Hepatocyte (in vitro differentiated cells): ENCODE results near the gene SLX4IP. TPM values are rescaled to one million over a fixed set of nuclear protein-coding genes. Genes with fewer than 3 reads are reported as not detected.

Experiments used
- DNase-seq: peaks from one replicate; pipeline ENCODE4 v3.0.0-alpha.2; 2016; ENCODE audit warnings: low spot score
- H2AFZ ChIP-seq: fragments of 200-600 bp; sonication (generic); 2 replicates; pipeline ENCODE4 v1.6.0; 2016; ENCODE audit warnings: antibody characterized with exemption, mild to moderate bottlenecking
- H3K27ac ChIP-seq: fragments of 200-600 bp; sonication (generic); 2 replicates; pipeline ENCODE4 v1.5.1; 2016; ENCODE audit warnings: mild to moderate bottlenecking
- H3K27me3 ChIP-seq: fragments of 200-600 bp; sonication (generic); 2 replicates; pipeline ENCODE4 v1.6.1; 2016
- H3K36me3 ChIP-seq: fragments of 200-600 bp; sonication (generic); replicated peaks from 2 replicates; pipeline ENCODE4 v1.5.1; 2016; ENCODE audit warnings: low read depth; ENCODE audit not compliant: insufficient read depth
- H3K4me1 ChIP-seq: fragments of 200-600 bp; sonication (generic); 2 replicates; pipeline ENCODE4 v1.5.1; 2016; ENCODE audit warnings: mild to moderate bottlenecking, moderate library complexity; ENCODE audit not compliant: insufficient read depth
- H3K4me2 ChIP-seq: fragments of 200-600 bp; sonication (generic); 2 replicates; pipeline ENCODE4 v1.6.0; 2016
- H3K4me3 ChIP-seq: fragments of 200-600 bp; sonication (generic); 2 replicates; pipeline ENCODE4 v1.5.1; 2016; ENCODE audit warnings: mild to moderate bottlenecking
- H3K79me2 ChIP-seq: fragments of 200-600 bp; sonication (generic); 2 replicates; pipeline ENCODE4 v1.6.0; 2017; ENCODE audit warnings: mild to moderate bottlenecking
- H3K9me2 ChIP-seq: fragments of 200-600 bp; sonication (generic); replicated peaks from 2 replicates; pipeline ENCODE4 v1.6.0; 2017; ENCODE audit warnings: mild to moderate bottlenecking; ENCODE audit not compliant: insufficient read depth
- H3K9me3 ChIP-seq: fragments of 200-600 bp; sonication (generic); 2 replicates; pipeline ENCODE4 v1.5.1; 2016; ENCODE audit warnings: low read depth, mild to moderate bottlenecking
- H4K20me1 ChIP-seq: fragments of 200-600 bp; sonication (generic); 2 replicates; pipeline ENCODE4 v1.6.0; 2016; ENCODE audit warnings: mild to moderate bottlenecking; ENCODE audit not compliant: insufficient read depth, poor library complexity, severe bottlenecking
- EZH2 ChIP-seq: fragments of 200-600 bp; sonication (generic); IDR thresholded peaks from 2 replicates; pipeline ENCODE4 v1.6.1; 2016; ENCODE audit warnings: antibody characterized with exemption, mild to moderate bottlenecking, borderline replicate concordance
- EZH2phosphoT487 ChIP-seq: fragments of 200-600 bp; sonication (generic); IDR thresholded peaks from one replicate; pipeline ENCODE4 v1.6.1; 2018; ENCODE audit warnings: antibody characterized with exemption, mild to moderate bottlenecking, low read depth, moderate library complexity; ENCODE audit not compliant: unreplicated experiment, severe bottlenecking
- WGBS: methylation state at CpG from one replicate; pipeline ENCODE4 v1.1.6; 2016; ENCODE audit warnings: low lambda C conversion rate; ENCODE audit errors: missing lambda C conversion rate; 5-methylcytosine and 5-hydroxymethylcytosine counted together
- polyA plus RNA-seq: library from polyadenylated mRNA; unstranded; fragments of >200 nt; fragmentation: Nextera tagmentation; extraction: Ambion mirVana; gene quantifications from 2 replicates; pipeline ENCODE4 v1.2.1, GENCODE V29; 2016
- total RNA-seq: library from RNA; depleted of rRNA; stranded (reverse); fragments of >200 nt; gene quantifications from 2 replicates; pipeline ENCODE4 v1.2.3, GENCODE V29; 2014
- TF ChIP-seq, protein P1 (sequence below): fragments of 200-600 bp; sonication (generic); IDR thresholded peaks from 2 replicates; pipeline ENCODE4 v1.5.1; 2016; ENCODE audit warnings: antibody characterized with exemption, mild to moderate bottlenecking; ENCODE audit not compliant: poor library complexity

SLX4IP gene
- total and polyA plus RNA-seq, 2 experiments from 2014 or later: 2.9 to 5.7 TPM

DNA sequence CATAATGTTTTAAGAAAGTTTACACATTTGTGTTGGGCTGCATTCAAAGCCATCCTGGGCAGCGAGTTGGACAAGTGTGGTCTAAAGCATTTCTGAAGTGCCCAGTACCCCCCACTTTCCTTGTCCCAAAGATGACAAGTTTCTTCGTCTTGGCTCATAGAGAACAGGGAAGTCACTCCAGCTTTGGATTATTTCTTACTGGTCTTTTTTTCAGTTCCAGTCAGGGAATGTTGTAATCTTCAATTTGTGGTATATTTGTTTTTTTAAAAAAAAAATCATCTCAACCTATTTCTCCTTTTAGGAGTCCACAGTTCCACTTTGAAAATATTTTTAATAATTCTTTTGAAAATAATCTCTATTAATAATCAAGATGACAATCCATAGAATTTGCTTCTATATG, 34.0 kb downstream of the SLX4IP start:
- Histone ChIP-seq H3K4me1 (peaks cover 7% of the 10 kb centered on the region), H3K27ac (no peak overlapping the region), H3K9me2 (no peaks in the 10 kb centered on the region), H4K20me1 (no peaks in the 10 kb centered on the region), H3K79me2 (no peaks in the 10 kb centered on the region), H3K36me3 (no peaks in the 10 kb centered on the region), H2AFZ (no peak overlapping the region), H3K4me3 (no peak overlapping the region), H3K9me3 (no peaks in the 10 kb centered on the region), H3K27me3 (no peaks in the 10 kb centered on the region), H3K4me2 (no peak overlapping the region)
- WGBS: 81% methylated on average over 2 of the region's 2 CpGs
- no peak for DNase-seq
- TF ChIP-seq, protein P1, sequence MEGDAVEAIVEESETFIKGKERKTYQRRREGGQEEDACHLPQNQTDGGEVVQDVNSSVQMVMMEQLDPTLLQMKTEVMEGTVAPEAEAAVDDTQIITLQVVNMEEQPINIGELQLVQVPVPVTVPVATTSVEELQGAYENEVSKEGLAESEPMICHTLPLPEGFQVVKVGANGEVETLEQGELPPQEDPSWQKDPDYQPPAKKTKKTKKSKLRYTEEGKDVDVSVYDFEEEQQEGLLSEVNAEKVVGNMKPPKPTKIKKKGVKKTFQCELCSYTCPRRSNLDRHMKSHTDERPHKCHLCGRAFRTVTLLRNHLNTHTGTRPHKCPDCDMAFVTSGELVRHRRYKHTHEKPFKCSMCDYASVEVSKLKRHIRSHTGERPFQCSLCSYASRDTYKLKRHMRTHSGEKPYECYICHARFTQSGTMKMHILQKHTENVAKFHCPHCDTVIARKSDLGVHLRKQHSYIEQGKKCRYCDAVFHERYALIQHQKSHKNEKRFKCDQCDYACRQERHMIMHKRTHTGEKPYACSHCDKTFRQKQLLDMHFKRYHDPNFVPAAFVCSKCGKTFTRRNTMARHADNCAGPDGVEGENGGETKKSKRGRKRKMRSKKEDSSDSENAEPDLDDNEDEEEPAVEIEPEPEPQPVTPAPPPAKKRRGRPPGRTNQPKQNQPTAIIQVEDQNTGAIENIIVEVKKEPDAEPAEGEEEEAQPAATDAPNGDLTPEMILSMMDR: no peak
- TF ChIP-seq EZH2 (no peak), EZH2phosphoT487 (no peak)

GRCh38 chr20:10469599-10469998, 34.5 kb downstream of the SLX4IP start:
- Histone ChIP-seq H3K36me3 (no peaks in the 10 kb centered on the region), H3K4me1 (peaks cover 7% of the 10 kb centered on the region), H3K4me3 (no peak overlapping the region), H3K4me2 (no peak overlapping the region), H3K27me3 (no peaks in the 10 kb centered on the region), H3K79me2 (no peaks in the 10 kb centered on the region), H4K20me1 (no peaks in the 10 kb centered on the region), H2AFZ (no peak overlapping the region), H3K27ac (no peak overlapping the region), H3K9me2 (no peaks in the 10 kb centered on the region), H3K9me3 (no peaks in the 10 kb centered on the region)
- peak; percentile 84 for DNase-seq
- TF ChIP-seq, protein P1: peak; percentile 78
- no peak for TF ChIP-seq EZH2phosphoT487
- WGBS: 35% methylated on average over 7 of the region's 7 CpGs

DNA sequence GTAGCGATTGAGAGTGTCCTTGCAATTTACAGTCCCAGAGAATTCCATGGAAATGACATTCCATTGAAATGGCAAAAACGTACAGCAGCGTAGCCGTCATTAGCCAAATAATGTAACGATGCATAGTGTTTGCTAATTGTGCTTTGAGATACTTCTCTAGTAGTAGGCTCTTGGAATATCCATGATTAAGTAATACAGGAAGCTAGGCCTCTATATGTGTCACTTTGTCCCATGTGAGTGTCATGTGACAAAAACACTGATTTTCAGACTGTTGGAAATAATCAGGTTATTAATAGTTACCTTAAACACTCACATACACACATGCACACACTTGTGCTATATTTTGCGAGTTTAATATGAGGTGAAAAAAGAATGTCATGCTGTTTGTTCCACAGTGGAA, 35.2 kb downstream of the SLX4IP start:
- no peak overlapping the region for H3K4me2 ChIP-seq
- 94% methylated on average over 6 of the region's 6 CpGs for WGBS
- no peak overlapping the region for H2AFZ ChIP-seq
- no peaks in the 10 kb centered on the region for H3K27me3 ChIP-seq
- no peaks in the 10 kb centered on the region for H3K36me3 ChIP-seq
- H3K79me2 ChIP-seq: no peaks in the 10 kb centered on the region
- TF ChIP-seq, protein P1: no peak
- no peak for TF ChIP-seq EZH2phosphoT487
- no peak for TF ChIP-seq EZH2
- peaks cover 7% of the 10 kb centered on the region for H3K4me1 ChIP-seq
- no peaks in the 10 kb centered on the region for H3K9me3 ChIP-seq
- no peaks in the 10 kb centered on the region for H3K9me2 ChIP-seq
- no peak overlapping the region for H3K4me3 ChIP-seq
- no peak overlapping the region for H3K27ac ChIP-seq
- no peaks in the 10 kb centered on the region for H4K20me1 ChIP-seq
- DNase-seq: no peak

GRCh38 chr20:10472871-10473270, 37.8 kb downstream of the SLX4IP start:
- no peaks in the 10 kb centered on the region for H3K9me2 ChIP-seq
- no peak for DNase-seq
- H3K4me2 ChIP-seq: no peak overlapping the region
- peaks cover 4% of the 10 kb centered on the region for H3K4me1 ChIP-seq
- H3K36me3 ChIP-seq: no peaks in the 10 kb centered on the region
- H3K79me2 ChIP-seq: peaks cover 6% of the 10 kb centered on the region
- no peak overlapping the region for H3K4me3 ChIP-seq
- H2AFZ ChIP-seq: no peak overlapping the region
- TF ChIP-seq EZH2phosphoT487 (no peak), EZH2 (no peak)
- TF ChIP-seq, protein P1: no peak
- WGBS: 70% methylated on average over 2 of the region's 2 CpGs
- H3K27me3 ChIP-seq: no peaks in the 10 kb centered on the region
- H3K27ac ChIP-seq: peak overlapping the region; percentile 38
- no peaks in the 10 kb centered on the region for H4K20me1 ChIP-seq
- H3K9me3 ChIP-seq: no peaks in the 10 kb centered on the region
